Endothelial cell of umbilical vein (primary cell): ENCODE results near the gene RTN1.

Source experiments
- CTCF ChIP-seq, 2 donors: IDR thresholded peaks; 1 replicate in 1 of 2; 2 replicates in 1 of 2; pipeline ENCODE4 v1.5.1; 2011; ENCODE audit warnings: low read length in 2 of 2, mild to moderate bottlenecking in 2 of 2, moderate library complexity in 2 of 2, control low read depth in 1 of 2, inconsistent platforms in 1 of 2, low read depth in 1 of 2; ENCODE audit not compliant: insufficient read depth in 1 of 2; ENCODE audit errors: extremely low read depth in 1 of 2
- EZH2 ChIP-seq: IDR thresholded peaks from 2 replicates; pipeline ENCODE4 v1.6.1; 2012; ENCODE audit warnings: borderline replicate concordance, low read depth, mild to moderate bottlenecking, moderate library complexity, low read length, inconsistent platforms; ENCODE audit not compliant: severe bottlenecking
- MAX ChIP-seq: IDR thresholded peaks from 2 replicates; pipeline ENCODE4 v1.6.1; 2011; ENCODE audit not compliant: insufficient read depth, insufficient read length
- POLR2A ChIP-seq: IDR thresholded peaks from 2 replicates; pipeline ENCODE4 v1.6.1; 2012; ENCODE audit warnings: low read depth, mild to moderate bottlenecking, control low read depth, low read length

GRCh38 chr14:59895721-59896120 is 25.1 kb upstream of the RTN1 start:
- TF ChIP-seq POLR2A (no peak), CTCF (IDR thresholded peaks at IDR 0.05; ENCODE audit: extremely low read depth in 1 of 2, insufficient read depth in 1 of 2, low read depth in 1 of 2, low read length in 2 of 2) (no peak), MAX (no peak), EZH2 (no peak)
